AML-193 (cell line): ENCODE data around the gene ADCK2.
"Not testable (repeated sequence)": the region's sequence is repeated elsewhere in the genome, so short reads cannot be mapped to it uniquely, and the experiment has no call there.

ENCODE experiments used
- DNase-seq, 2 experiments: peaks; one replicate each; lab custom pipeline; 2025; lab: John Stamatoyannopoulos, UW

The ADCK2 gene

DNA sequence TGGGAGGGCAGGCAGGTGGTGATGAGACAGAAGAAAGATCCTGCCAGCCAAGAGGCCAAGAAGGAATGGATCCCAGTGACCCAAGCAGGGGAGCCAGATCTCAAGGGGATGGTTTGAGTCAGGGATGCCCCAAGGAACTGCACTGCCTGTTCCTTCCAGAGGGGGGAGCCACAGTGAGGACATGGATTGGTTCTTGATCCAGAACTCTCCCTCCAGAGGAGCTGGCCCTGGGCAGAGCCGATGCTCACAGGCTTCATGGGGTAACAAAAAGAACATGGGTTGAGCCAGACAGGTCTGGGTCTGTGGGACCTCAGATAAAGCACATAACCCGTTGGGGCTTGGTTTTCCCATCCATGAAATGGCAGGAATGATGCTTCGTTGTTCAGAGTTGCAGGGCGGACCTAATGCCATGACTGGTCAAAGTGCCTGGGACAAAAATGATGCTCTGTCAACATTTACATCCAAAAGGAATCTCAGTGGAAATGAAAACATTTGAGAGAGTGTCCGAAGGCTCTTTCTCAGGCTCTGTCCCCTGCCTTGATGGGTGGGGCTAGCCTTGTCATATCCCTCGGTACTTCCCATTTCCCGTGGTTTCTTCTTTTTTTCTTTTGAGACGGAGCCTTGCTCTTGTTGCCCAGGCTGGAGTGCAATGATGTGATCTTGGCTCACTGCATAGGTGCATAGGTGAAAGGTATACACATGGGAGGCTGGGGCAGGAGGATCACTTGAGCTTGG lies 27.4 kb upstream of the ADCK2 start:
- DNase-seq: no peak

DNA sequence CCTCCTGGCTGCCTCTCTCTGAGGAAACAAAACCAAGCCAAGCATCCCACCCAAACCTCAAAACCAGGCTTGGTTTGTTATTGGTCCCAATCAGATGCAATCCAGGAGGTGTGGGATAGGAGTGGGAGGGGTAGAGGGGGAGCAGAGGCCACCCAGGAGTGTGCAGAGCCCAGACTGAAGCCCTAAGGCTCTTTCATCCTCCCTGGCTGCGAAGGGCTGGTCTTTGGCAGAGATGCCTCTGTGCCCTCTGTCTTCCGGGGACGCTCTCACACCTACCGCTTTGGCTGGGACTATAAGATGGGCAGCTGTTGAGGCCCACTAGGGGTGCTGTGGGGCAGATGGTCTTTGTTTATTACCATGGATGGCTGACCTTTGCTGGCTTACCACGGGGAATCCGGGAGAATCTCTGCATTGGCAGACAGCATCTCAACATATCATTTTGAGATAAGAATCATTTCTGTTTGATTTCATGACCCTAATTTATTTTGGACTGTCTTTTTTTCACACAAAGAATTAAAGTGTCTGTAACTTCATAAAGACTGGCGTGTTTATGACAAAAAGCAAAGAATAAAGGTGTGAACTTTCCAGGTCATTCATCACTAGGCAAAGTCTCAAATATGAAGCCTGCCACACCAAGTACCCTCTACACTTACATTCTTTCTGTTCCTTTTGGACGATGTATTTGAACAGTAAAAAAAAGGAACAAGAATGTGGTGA lies 25.7 kb upstream of the ADCK2 start:
- peak; percentile 18 to 30 for DNase-seq

DNA sequence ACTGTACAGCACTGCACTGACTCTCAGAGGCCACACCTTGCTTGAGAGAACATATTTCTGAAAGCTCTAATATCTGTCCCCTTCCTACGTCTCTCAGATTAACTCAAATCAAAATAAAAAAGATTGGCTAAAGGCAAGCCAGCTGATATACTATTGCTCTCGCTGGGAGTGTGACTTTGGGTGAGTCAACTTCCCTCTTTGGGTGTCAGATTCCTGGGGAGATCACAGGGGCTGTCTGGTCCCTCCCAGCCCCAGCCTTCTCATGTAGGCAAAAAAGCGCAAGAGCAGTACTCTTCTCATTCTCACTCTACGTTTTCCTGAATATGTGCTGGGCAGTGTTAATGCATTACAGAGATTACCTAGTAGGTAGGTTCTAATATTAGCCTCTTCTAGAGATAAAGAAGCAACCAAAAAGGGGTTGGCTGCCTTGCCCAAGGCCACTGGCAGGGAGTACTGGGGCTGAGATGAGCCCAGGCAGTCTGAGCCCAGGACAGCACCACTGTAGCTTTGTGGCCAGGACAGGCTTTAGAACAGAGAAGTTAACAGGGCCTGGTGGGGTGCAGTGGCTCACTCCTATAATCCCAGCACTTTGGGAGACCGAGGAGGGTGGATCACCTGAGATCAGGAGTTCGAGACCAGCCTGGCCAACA lies 23.1 kb upstream of the ADCK2 start:
- no peak for DNase-seq

DNA sequence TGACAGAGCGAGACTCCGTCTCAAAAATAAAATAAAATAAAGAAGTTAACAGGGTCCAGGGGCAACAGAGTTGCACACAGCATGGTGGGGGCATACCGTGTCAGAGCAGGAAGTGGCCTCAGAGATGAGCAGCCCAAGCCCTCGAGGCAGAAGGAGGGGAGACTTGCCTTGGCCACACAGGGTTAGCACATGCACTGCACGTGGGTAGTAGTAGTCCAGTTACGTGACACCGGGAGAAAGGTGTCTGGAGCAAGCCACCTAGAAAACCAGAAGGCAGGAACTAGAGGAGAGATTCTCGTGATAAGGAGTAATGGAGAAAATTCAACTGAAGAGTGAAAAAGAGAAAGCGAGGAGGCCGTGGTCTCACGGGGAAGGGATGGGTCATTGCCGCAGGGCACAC lies 22.4 kb upstream of the ADCK2 start:
- no peak for DNase-seq

DNA sequence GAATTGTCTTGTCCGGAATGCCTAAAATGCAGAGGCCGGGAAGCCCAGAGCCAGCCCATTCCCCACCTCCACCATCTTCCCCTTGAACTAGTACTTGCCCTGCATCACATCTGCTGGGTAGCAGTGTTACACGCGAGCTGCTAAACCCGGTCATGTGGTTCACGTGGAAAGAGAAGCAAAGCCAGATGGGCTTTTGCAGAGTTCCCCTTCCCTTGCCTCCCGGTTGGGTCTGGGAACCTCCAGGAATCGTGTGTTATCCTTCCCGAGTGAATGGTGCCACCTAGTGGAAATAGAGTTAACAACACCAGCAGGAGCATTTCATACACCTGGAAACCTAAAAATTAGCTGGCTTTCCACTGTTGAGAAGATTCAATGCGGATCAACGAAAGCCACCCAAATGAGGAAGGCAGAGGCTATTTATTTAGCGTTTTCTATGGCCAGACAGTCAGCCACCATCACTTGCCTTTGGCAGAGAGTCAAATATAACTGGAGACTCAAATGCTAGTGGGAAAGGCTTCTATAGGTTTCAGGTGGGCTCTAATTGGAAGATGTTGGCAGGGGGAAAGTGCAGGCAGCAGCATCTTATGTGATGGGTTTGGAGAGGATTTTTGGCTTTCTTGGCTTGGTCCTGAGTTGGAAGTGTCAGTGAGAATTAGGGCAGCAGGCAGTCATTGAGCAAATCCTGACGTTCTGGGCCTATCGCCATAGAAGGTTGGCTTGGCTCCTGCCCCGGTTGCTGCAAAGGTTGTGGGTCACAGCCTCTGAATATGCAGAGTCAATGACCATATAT lies 19.2 kb upstream of the ADCK2 start:
- DNase-seq: peak; percentile 6 to 16

DNA sequence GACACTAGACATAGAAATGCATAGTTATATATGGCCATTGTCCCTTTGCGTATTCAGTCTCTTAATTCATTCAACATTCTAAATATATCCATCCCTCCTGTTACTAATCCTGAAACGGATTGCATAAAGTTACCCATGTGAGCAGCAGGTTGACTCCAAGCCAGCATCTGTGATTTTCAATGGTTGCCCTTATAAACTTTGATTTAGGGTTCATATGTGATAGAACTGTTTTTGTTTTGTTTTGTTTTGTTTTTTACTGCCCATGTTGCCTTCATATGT lies 18.7 kb upstream of the ADCK2 start:
- no peak for DNase-seq

- no peak for DNase-seq
Measured at GRCh38 chr7:140654661-140655060, 18.1 kb upstream of the ADCK2 start.

DNA sequence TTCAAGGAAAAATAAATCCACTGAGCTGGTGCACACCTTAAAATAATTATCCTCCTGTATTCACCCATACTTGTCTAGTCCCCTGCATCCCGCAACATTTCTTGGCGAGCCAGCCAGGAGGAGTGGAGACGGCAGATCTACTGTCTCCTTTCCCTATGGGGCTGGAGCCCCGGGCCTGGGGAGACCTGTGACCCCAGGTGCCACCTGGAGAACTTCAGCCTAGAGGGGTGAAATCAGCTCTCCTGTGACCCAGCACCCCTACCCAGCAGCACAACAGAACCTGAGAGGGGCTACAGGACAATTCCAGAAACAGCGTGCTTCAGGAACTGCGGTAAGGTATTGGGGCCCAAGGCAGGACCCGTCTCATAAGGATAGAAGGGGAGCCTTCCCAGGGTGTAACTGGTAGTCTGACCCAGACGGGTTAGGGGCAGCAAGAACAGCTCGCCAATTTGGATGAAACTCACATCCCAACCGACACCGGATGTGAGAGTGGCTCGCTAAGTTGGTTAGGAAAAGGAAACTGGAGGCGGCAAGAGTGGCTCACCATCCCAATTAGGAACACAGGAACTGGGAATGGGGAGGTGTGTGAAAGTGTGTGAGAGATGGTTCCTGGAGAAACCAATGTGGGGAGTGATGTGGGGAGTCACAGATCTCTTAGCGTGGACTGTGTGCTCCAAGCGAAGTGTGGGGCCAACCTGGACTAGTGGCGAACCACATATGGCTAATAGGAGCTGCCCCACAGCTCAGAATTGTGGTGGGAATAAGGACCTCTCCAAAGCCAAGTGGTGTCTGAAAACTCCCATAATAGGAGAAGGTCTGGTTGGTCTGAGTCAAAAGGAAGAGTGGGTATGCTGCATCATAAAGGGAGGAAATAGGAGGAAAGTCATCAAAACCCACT lies 17.0 kb upstream of the ADCK2 start:
- DNase-seq: no peak

DNA sequence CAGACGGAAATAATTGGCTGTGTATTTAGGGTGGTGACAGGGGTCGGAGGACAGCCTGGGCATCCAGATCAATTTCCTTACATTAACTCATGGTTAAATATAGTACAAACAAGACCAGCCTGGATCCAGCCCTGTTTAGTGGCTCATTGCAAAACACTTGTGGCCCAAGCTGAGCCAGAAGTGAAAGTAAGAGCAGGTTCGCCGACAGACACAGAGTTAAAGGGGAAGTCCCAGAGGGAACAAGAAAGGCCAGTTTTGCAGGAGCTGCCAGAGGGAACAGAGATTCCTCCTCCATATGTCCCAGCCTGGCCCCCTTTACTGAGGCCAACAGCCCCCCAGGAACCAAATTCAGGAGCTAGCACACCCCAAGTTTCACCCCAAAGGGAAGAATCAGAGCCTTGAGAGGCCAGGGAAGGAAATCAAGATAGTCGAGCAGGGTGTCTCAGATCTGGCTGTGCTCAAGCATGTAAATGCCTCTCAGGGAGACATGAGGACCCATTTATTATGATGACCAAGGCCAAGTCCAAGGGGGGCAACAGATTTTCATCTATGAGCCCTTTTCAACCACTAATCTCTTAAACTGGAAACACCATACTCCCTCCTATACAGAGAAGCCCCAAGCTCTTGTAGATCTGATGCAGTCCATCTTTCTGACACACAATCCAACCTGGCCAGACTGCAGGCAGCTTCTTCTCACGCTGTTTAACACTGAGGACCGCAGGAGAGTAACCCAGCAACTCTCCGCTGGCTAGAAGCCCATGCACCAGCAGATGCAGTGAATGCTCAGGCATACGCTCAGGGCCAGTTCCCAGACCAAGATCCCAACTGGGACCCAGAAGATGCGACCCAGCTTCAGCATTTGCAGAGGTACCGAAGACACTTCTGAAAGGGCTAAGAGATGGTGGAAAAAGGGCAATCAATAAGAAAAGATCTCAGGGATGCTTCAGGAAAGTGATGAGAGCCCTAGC lies 15.9 kb upstream of the ADCK2 start:
- DNase-seq: peak; percentile 65 to 76

GRCh38 chr7:140657891-140658290 lies 14.9 kb upstream of the ADCK2 start:
- DNase-seq: no peak

DNA sequence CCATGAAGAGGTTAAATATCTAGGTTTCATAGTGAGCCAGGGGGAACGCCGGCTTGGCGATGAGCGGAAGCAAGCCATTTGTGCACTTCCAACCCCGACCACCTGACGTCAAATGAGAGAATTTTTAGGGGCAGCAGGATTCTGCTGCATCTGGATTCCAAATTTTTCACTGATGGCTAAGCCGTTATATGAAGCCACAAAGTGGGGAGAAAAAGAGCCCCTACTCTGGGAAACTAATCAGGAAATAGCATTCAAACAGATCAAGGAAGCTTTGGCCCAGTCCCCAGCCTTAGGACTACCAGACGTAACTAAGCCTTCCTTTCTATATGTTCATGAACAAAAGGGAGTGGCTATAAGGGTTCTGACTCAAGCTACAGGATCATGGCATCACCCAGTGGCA lies 12.9 kb upstream of the ADCK2 start:
- no peak for DNase-seq

- no peak for DNase-seq
Measured at GRCh38 chr7:140661124-140661523, 11.6 kb upstream of the ADCK2 start.

GRCh38 chr7:140662938-140663337 lies 9.8 kb upstream of the ADCK2 start:
- not testable (repeated sequence) for DNase-seq

GRCh38 chr7:140667476-140667875 lies 5.3 kb upstream of the ADCK2 start:
- DNase-seq: no peak

- DNase-seq: no peak
Measured at GRCh38 chr7:140668641-140669040, 4.1 kb upstream of the ADCK2 start.

- no peak for DNase-seq
Measured at GRCh38 chr7:140669352-140669751, 3.4 kb upstream of the ADCK2 start.

DNA sequence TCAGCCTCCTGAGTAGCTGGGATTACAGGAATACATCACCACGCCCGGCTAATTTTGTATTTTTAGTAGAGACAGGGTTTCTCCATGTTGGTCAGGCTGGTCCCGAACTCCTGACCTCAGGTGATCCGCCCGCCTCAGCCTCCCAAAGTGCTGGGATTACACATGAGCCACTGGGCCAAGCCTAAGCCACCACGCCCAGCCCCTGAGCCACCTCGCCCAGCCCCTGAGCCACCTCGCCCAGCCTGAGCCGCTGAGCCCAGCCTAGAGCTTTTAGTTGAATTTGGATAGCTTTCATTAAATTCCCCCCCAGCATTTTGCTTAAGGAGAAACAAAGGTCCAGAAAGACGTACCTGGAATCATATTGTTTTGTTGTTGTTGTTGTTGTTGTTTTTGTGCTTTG lies 2.9 kb upstream of the ADCK2 start:
- not testable (repeated sequence) for DNase-seq

GRCh38 chr7:140670343-140670935 lies 2.3 kb upstream of the ADCK2 start:
- DNase-seq: no peak

GRCh38 chr7:140671966-140672365 lies 779 bp upstream of the ADCK2 start:
- DNase-seq: no peak
